IMR-90 (cell line): ENCODE results near the gene CAPZA1. TPM values are rescaled to one million over a fixed set of nuclear protein-coding genes. Genes with fewer than 3 reads are reported as not detected.

Source experiments
- ATAC-seq: fragments of 200-7000 bp; cut with Tn5 transposase; 2 replicates; pipeline ENCODE4 v1.9.1; 2020; ENCODE audit warnings: low read depth, mild to moderate bottlenecking, moderate library complexity
- BruUV-seq: library from RNA; stranded (reverse); fragments of 400-500 nt; replicated peaks from 2 replicates; lab custom pipeline; 2021; lab: Mats Ljungman, UMichigan
- CTCF ChIA-PET: fragments of 300-600 bp; formaldehyde crosslinking; extraction: SDS; loops from one replicate; lab custom pipeline; 2021; ENCODE audit warnings: antibody characterized with exemption; lab: Yijun Ruan, JAX
- POLR2A ChIA-PET: fragments of 300-600 bp; sonication (Branson Sonifier 250); formaldehyde crosslinking; loops from one replicate; lab custom pipeline; 2022; ENCODE audit warnings: antibody characterized with exemption; ENCODE audit not compliant: unreplicated experiment; lab: Charles Lee
- DNase-seq: peaks from one replicate; pipeline ENCODE4 v3.0.0; 2013
- H2AFZ ChIP-seq: replicated peaks from 2 replicates; pipeline ENCODE3; 2013; ENCODE audit warnings: low read length, mild to moderate bottlenecking; ENCODE audit not compliant: poor library complexity
- H2AK5ac ChIP-seq: 2 replicates; pipeline ENCODE4 v1.6.1; 2013; ENCODE audit warnings: low read depth, low read length, inconsistent platforms
- H2AK9ac ChIP-seq: replicated peaks from 2 replicates; pipeline ENCODE3; 2013; ENCODE audit warnings: mild to moderate bottlenecking, low read depth, low read length, moderate library complexity; ENCODE audit not compliant: poor library complexity
- H2BK120ac ChIP-seq: 2 replicates; pipeline ENCODE4 v1.6.1; 2013; ENCODE audit warnings: low read depth, low read length, inconsistent platforms
- H2BK15ac ChIP-seq: 3 replicates; pipeline ENCODE4 v1.6.1; 2013; ENCODE audit warnings: low read depth, low read length, inconsistent platforms
- H2BK20ac ChIP-seq: 2 replicates; pipeline ENCODE4 v1.6.1; 2013; ENCODE audit warnings: low read depth, mild to moderate bottlenecking, inconsistent platforms, low read length, moderate library complexity
- H2BK5ac ChIP-seq: 2 replicates; pipeline ENCODE4 v1.6.1; 2013; ENCODE audit warnings: mild to moderate bottlenecking, low read depth, low read length, inconsistent platforms; ENCODE audit not compliant: poor library complexity, severe bottlenecking
- H3K14ac ChIP-seq: replicated peaks from 2 replicates; pipeline ENCODE4 v1.6.1; 2013; ENCODE audit warnings: low read depth, low read length, inconsistent platforms
- H3K18ac ChIP-seq: 2 replicates; pipeline ENCODE4 v1.6.1; 2013; ENCODE audit warnings: low read depth, low read length, control low read depth
- H3K23ac ChIP-seq: 2 replicates; pipeline ENCODE4 v1.6.1; 2013; ENCODE audit warnings: low read depth, low read length, inconsistent platforms
- H3K27ac ChIP-seq: 2 replicates; pipeline ENCODE4 v1.5.1; 2013; ENCODE audit warnings: mild to moderate bottlenecking, control low read depth, low read length; ENCODE audit not compliant: insufficient read depth
- H3K27me3 ChIP-seq: 2 replicates; pipeline ENCODE4 v1.6.1; 2013; ENCODE audit warnings: low read length; ENCODE audit not compliant: control insufficient read depth, insufficient read depth
- H3K36me3 ChIP-seq: 2 replicates; pipeline ENCODE4 v1.6.1; 2013; ENCODE audit warnings: low read length, mixed read lengths; ENCODE audit not compliant: control insufficient read depth, insufficient read depth
- H3K4ac ChIP-seq: 2 replicates; pipeline ENCODE4 v1.6.1; 2013; ENCODE audit warnings: low read depth, low read length, inconsistent platforms
- H3K4me1 ChIP-seq: 2 replicates; pipeline ENCODE4 v1.6.1; 2013; ENCODE audit warnings: low read length, mixed read lengths; ENCODE audit not compliant: control insufficient read depth, insufficient read depth
- H3K4me2 ChIP-seq: 2 replicates; pipeline ENCODE4 v1.6.1; 2013; ENCODE audit warnings: low read depth, mild to moderate bottlenecking, control low read depth, low read length, moderate library complexity
- H3K4me3 ChIP-seq: 2 replicates; pipeline ENCODE4 v1.5.1; 2013; ENCODE audit warnings: low read depth, mild to moderate bottlenecking, control low read depth, low read length, moderate library complexity; ENCODE audit not compliant: insufficient read depth
- H3K56ac ChIP-seq: 2 replicates; pipeline ENCODE4 v1.6.1; 2013; ENCODE audit warnings: low read length, inconsistent platforms; ENCODE audit not compliant: insufficient read depth; ENCODE audit errors: extremely low read depth
- H3K79me1 ChIP-seq, 2 experiments: 2 replicates each; pipeline ENCODE4 v1.6.1; 2013; ENCODE audit warnings: low read length in 2 of 2, inconsistent platforms in 1 of 2, low read depth in 1 of 2
- H3K9ac ChIP-seq: 2 replicates; pipeline ENCODE4 v1.6.1; 2013; ENCODE audit warnings: low read depth, low read length, control low read depth
- H3K9me1 ChIP-seq: 2 replicates; pipeline ENCODE4 v1.6.1; 2013; ENCODE audit warnings: low read length, inconsistent platforms; ENCODE audit not compliant: insufficient read depth
- H3K9me3 ChIP-seq: 2 replicates; pipeline ENCODE4 v1.6.1; 2013; ENCODE audit warnings: low read length; ENCODE audit not compliant: control insufficient read depth, insufficient read depth
- H4K20me1 ChIP-seq: 2 replicates; pipeline ENCODE4 v1.6.1; 2013; ENCODE audit warnings: low read length, inconsistent platforms; ENCODE audit not compliant: insufficient read depth
- H4K5ac ChIP-seq: 2 replicates; pipeline ENCODE4 v1.6.1; 2013; ENCODE audit warnings: mild to moderate bottlenecking, low read depth, low read length, control low read depth
- H4K8ac ChIP-seq, 2 experiments: 2 replicates each; pipeline ENCODE4 v1.6.1; 2013; ENCODE audit warnings: low read depth in 2 of 2, low read length in 2 of 2, control low read depth in 1 of 2, inconsistent platforms in 1 of 2
- H4K91ac ChIP-seq: 2 replicates; pipeline ENCODE4 v1.6.1; 2013; ENCODE audit warnings: low read depth, low read length, inconsistent platforms; ENCODE audit not compliant: insufficient read depth
- BHLHE40 ChIP-seq: fragments of 150-350 bp; IDR thresholded peaks from 2 replicates; pipeline ENCODE4 v1.6.1; 2016; ENCODE audit warnings: mild to moderate bottlenecking, low read depth, low read length
- CEBPB ChIP-seq: IDR thresholded peaks from 2 replicates; pipeline ENCODE4 v1.6.1; 2012; ENCODE audit warnings: low read depth, low read length, improper control_type of control experiment
- CHD1 ChIP-seq: IDR thresholded peaks from 2 replicates; pipeline ENCODE4 v1.6.1; 2012; ENCODE audit warnings: low read depth, low read length, improper control_type of control experiment
- FOS ChIP-seq: fragments of 150-350 bp; IDR thresholded peaks from 2 replicates; pipeline ENCODE4 v1.6.1; 2016; ENCODE audit warnings: low read depth, low read length
- MAFK ChIP-seq: IDR thresholded peaks from 2 replicates; pipeline ENCODE4 v1.6.1; 2012; ENCODE audit warnings: low read depth, low read length, improper control_type of control experiment
- MAZ ChIP-seq: IDR thresholded peaks from 2 replicates; pipeline ENCODE4 v1.6.1; 2012; ENCODE audit warnings: low read depth, mild to moderate bottlenecking, low read length, improper control_type of control experiment, moderate library complexity, borderline replicate concordance
- MXI1 ChIP-seq: IDR thresholded peaks from 2 replicates; pipeline ENCODE4 v1.6.1; 2012; ENCODE audit warnings: low read depth, mild to moderate bottlenecking, low read length, moderate library complexity, borderline replicate concordance
- NFE2L2 ChIP-seq: fragments of 150-350 bp; IDR thresholded peaks from 2 replicates; pipeline ENCODE4 v1.6.1; 2016; ENCODE audit warnings: low read depth, mild to moderate bottlenecking, low read length
- POLR2A ChIP-seq: IDR thresholded peaks from 2 replicates; pipeline ENCODE4 v1.6.1; 2012; ENCODE audit warnings: mild to moderate bottlenecking, low read depth, low read length
- RAD21 ChIP-seq: IDR thresholded peaks from 2 replicates; pipeline ENCODE4 v1.6.1; 2012; ENCODE audit warnings: low read length, improper control_type of control experiment
- RCOR1 ChIP-seq: IDR thresholded peaks from 2 replicates; pipeline ENCODE4 v1.6.1; 2012; ENCODE audit warnings: mild to moderate bottlenecking, low read length, improper control_type of control experiment; ENCODE audit not compliant: insufficient replicate concordance
- RFX5 ChIP-seq: IDR thresholded peaks from 2 replicates; pipeline ENCODE4 v1.8.0; 2012; ENCODE audit warnings: low read depth, mild to moderate bottlenecking, low read length, moderate library complexity
- SMC3 ChIP-seq: fragments of 150-350 bp; IDR thresholded peaks from 2 replicates; pipeline ENCODE4 v1.6.1; 2016; ENCODE audit warnings: low read depth, mild to moderate bottlenecking, antibody characterized with exemption, low read length, moderate library complexity
- USF2 ChIP-seq: fragments of 150-350 bp; IDR thresholded peaks from 2 replicates; pipeline ENCODE4 v1.6.1; 2017; ENCODE audit warnings: mild to moderate bottlenecking, antibody characterized with exemption, low read length, low read depth
- WGBS, 2 experiments: methylation state at CpG; one replicate each; pipeline versions ENCODE4 v1.1.5 to v1.1.7; 2013; ENCODE audit warnings: missing lambda C conversion rate in 2 of 2; ENCODE audit not compliant: insufficient read length in 1 of 2; ENCODE audit errors: extremely low coverage in 2 of 2; 5-methylcytosine and 5-hydroxymethylcytosine counted together
- dilution Hi-C: fragments of 300-500 bp; cut with HindIII; formaldehyde crosslinking; loops from one replicate; pipeline ENCODE4 v1.14.3; 2018; ENCODE audit warnings: low sequenced_read_pairs; ENCODE audit not compliant: unreplicated experiment
- in situ Hi-C: fragments of 300-500 bp; cut with MboI; formaldehyde crosslinking; loops from 3 replicates; pipeline ENCODE4 v1.14.3; 2019; ENCODE audit warnings: low sequenced_read_pairs, inconsistent platforms, mixed read lengths
- intact Hi-C: fragments of 100-400 bp; cut with micrococcal nuclease; formaldehyde crosslinking; loops from 2 replicates; pipeline ENCODE4 v1.10.0; 2022
- polyA plus RNA-seq, 3 experiments: library from polyadenylated mRNA; depleted of rRNA; stranded (reverse); fragments of >200 nt; gene quantifications; 2 replicates each; pipeline ENCODE4 v1.2.3, GENCODE V29; 2012; ENCODE audit warnings: low replicate concordance in 1 of 3
- total RNA-seq: library from RNA; depleted of rRNA; stranded (reverse); fragments of >200 nt; gene quantifications from 2 replicates; pipeline ENCODE4 v1.2.3, GENCODE V29; 2012
- TF ChIP-seq, protein P1 (sequence below): conservative IDR thresholded peaks from 2 replicates; pipeline ENCODE4 v1.5.1; 2012; ENCODE audit warnings: mild to moderate bottlenecking, low read depth, low read length, improper control_type of control experiment
- TF ChIP-seq, protein P2 (sequence below): fragments of 150-350 bp; IDR thresholded peaks from 2 replicates; pipeline ENCODE4 v1.6.1; 2016; ENCODE audit warnings: low read depth, mild to moderate bottlenecking, low read length, moderate library complexity, borderline replicate concordance

Gene CAPZA1
- total and polyA plus RNA-seq, 2 of the 4 experiments (the other 2 are of a cell fraction), result 108 to 262 TPM

DNA sequence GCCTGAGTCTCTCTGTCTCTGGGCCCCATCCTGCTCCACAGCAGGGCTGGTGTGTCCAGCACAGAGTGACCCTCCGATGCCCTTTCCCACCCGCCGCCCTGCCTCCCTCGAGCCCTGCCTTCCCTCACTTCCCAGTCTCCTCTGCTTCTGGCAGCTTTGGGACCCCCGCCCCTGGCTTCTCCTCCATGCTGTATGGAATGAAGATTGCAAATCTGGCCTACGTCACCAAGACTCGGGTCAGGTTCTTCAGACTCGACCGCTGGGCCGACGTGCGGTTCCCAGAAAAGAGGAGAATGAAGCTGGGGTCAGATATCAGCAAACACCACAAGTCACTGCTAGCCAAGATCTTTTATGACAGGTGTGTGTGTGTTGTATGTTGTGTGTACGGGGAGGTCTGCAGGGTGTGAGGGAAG lies 69.2 kb downstream of the CAPZA1 start:
- no TSS peak for BruUV-seq
- Histone ChIP-seq H3K14ac (no peak overlapping the region), H3K27ac (no peak overlapping the region), H3K23ac (no peak overlapping the region), H2AK9ac (no peak overlapping the region), H3K4ac (no peak overlapping the region), H2BK20ac (no peak overlapping the region), H3K36me3 (peaks cover 33% of the 10 kb centered on the region), H3K9me3 (no peaks in the 10 kb centered on the region), H3K27me3 (no peaks in the 10 kb centered on the region), H4K20me1 (peaks cover 12% of the 10 kb centered on the region; the same call in 1 of the 2 replicates), H2AK5ac (no peak overlapping the region), H4K5ac (no peak overlapping the region), H3K79me1 (peaks cover 13 to 59% of the 10 kb centered on the region in 2 experiments), H3K9ac (no peak overlapping the region), H2BK120ac (no peak overlapping the region), H3K9me1 (peaks cover 17% of the 10 kb centered on the region), H4K91ac (no peak overlapping the region), H2BK15ac (no peak overlapping the region), H4K8ac (no peak overlapping the region), H3K18ac (no peak overlapping the region), H3K56ac (no peak overlapping the region), H3K4me3 (no peak overlapping the region), H2AFZ (no peak overlapping the region), H3K4me1 (no peaks in the 10 kb centered on the region; the same call in none of the 2 replicates), H3K4me2 (no peak overlapping the region), H2BK5ac (no peak overlapping the region)
- ChIA-PET POLR2A (no interaction called here), CTCF (interaction anchor here (0.9 kb wide), 1 partner anchor 15 kb away, joined by 3 read pairs; no protein-coding TSS in a partner anchor)
- DNase-seq, result no peak
- TF ChIP-seq NFE2L2 (no peak), MAZ (no peak), RCOR1 (no peak), CHD1 (no peak), USF2 (no peak), POLR2A (no peak), FOS (no peak), RFX5 (no peak), MAFK (no peak), SMC3 (no peak), CEBPB (no peak), MXI1 (no peak), RAD21 (no peak), BHLHE40 (no peak)
- TF ChIP-seq, protein P1, sequence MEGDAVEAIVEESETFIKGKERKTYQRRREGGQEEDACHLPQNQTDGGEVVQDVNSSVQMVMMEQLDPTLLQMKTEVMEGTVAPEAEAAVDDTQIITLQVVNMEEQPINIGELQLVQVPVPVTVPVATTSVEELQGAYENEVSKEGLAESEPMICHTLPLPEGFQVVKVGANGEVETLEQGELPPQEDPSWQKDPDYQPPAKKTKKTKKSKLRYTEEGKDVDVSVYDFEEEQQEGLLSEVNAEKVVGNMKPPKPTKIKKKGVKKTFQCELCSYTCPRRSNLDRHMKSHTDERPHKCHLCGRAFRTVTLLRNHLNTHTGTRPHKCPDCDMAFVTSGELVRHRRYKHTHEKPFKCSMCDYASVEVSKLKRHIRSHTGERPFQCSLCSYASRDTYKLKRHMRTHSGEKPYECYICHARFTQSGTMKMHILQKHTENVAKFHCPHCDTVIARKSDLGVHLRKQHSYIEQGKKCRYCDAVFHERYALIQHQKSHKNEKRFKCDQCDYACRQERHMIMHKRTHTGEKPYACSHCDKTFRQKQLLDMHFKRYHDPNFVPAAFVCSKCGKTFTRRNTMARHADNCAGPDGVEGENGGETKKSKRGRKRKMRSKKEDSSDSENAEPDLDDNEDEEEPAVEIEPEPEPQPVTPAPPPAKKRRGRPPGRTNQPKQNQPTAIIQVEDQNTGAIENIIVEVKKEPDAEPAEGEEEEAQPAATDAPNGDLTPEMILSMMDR, result no peak
- TF ChIP-seq, protein P2, sequence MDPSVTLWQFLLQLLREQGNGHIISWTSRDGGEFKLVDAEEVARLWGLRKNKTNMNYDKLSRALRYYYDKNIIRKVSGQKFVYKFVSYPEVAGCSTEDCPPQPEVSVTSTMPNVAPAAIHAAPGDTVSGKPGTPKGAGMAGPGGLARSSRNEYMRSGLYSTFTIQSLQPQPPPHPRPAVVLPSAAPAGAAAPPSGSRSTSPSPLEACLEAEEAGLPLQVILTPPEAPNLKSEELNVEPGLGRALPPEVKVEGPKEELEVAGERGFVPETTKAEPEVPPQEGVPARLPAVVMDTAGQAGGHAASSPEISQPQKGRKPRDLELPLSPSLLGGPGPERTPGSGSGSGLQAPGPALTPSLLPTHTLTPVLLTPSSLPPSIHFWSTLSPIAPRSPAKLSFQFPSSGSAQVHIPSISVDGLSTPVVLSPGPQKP, result no peak
- dilution Hi-C loops (no loop called here), intact Hi-C loops (no loop called here), in situ Hi-C loops (no loop called here)
- ATAC-seq, result no peak
- WGBS, 2 experiments, result 50% methylated on average over 1 of the region's 13 CpGs; no CpG with 5 or more reads in 1 of the 2 experiments
